ENCODE results near the gene NUB1.

Gene NUB1, protein sequence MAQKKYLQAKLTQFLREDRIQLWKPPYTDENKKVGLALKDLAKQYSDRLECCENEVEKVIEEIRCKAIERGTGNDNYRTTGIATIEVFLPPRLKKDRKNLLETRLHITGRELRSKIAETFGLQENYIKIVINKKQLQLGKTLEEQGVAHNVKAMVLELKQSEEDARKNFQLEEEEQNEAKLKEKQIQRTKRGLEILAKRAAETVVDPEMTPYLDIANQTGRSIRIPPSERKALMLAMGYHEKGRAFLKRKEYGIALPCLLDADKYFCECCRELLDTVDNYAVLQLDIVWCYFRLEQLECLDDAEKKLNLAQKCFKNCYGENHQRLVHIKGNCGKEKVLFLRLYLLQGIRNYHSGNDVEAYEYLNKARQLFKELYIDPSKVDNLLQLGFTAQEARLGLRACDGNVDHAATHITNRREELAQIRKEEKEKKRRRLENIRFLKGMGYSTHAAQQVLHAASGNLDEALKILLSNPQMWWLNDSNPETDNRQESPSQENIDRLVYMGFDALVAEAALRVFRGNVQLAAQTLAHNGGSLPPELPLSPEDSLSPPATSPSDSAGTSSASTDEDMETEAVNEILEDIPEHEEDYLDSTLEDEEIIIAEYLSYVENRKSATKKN

GRCh38 chr7:151341357-151342101 lies at the start of gene NUB1:
TSS of gene NUB1 (plus strand) at chr7:151341812. CDS start at chr7:151345350, 3,538 bp downstream.
- FAIRE-seq: no peak
- TF ChIP-seq, protein P1, sequence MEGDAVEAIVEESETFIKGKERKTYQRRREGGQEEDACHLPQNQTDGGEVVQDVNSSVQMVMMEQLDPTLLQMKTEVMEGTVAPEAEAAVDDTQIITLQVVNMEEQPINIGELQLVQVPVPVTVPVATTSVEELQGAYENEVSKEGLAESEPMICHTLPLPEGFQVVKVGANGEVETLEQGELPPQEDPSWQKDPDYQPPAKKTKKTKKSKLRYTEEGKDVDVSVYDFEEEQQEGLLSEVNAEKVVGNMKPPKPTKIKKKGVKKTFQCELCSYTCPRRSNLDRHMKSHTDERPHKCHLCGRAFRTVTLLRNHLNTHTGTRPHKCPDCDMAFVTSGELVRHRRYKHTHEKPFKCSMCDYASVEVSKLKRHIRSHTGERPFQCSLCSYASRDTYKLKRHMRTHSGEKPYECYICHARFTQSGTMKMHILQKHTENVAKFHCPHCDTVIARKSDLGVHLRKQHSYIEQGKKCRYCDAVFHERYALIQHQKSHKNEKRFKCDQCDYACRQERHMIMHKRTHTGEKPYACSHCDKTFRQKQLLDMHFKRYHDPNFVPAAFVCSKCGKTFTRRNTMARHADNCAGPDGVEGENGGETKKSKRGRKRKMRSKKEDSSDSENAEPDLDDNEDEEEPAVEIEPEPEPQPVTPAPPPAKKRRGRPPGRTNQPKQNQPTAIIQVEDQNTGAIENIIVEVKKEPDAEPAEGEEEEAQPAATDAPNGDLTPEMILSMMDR (IDR thresholded peaks at IDR 0.05; ENCODE audit: insufficient read depth, missing control alignments): no peak
- DNase-seq (ENCODE audit: insufficient read length, low spot score): peak; percentile 81

DNA sequence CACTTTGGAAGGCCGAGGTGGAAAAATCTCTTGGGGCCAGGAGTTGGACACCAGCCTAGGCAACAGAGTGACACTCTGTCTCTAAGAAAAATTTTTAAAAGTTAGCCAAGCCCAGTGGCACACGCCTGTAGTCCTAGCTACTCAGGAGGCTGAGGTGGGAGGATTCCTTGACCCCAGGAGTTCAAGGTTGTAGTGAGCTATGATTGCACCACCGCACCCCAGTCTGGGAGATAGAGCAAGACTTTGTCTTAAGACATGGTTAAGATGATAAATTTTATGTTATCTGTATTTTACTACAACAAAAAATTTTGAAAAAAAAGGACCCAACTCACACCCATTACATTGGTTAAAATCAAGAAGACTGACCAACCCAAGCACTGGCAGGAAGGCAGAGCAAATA lies 48.8 kb upstream of the NUB1 start:
- DNase-seq (ENCODE audit: insufficient read length, low spot score) (no peak), FAIRE-seq (no peak)
- TF ChIP-seq, protein P1 (IDR thresholded peaks at IDR 0.05; ENCODE audit: insufficient read depth, missing control alignments): no peak

GRCh38 chr7:151296202-151296992 lies 45.2 kb upstream of the NUB1 start:
- TF ChIP-seq, protein P1 (IDR thresholded peaks at IDR 0.05; ENCODE audit: insufficient read depth, missing control alignments): no peak
- no peak for DNase-seq (ENCODE audit: insufficient read length, low spot score)
- FAIRE-seq: no peak

DNA sequence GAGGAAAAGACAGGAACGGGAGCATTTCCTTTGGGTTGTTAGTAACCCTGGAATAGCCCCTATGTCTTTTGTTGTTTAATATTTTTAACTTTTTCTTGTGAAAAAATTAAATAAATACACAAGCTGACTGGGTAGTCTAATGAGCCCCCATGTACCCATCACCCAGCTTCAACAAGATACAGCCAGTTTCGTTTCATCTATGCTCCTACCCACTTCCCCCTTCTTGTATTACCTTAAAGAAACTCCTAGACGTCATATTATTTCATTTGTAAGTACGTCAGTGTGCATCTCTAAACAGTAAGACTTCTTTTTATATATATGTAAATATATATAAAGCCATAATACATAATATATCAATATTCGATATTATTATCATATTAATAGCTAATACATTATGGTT lies 42.8 kb upstream of the NUB1 start:
- TF ChIP-seq, protein P1 (IDR thresholded peaks at IDR 0.05; ENCODE audit: insufficient read depth, missing control alignments): no peak
- FAIRE-seq (no peak), DNase-seq (ENCODE audit: insufficient read length, low spot score) (no peak)

GRCh38 chr7:151299530-151299929 lies 42.1 kb upstream of the NUB1 start:
- FAIRE-seq: no peak
- TF ChIP-seq, protein P1 (IDR thresholded peaks at IDR 0.05; ENCODE audit: insufficient read depth, missing control alignments): no peak
- no peak for DNase-seq (ENCODE audit: insufficient read length, low spot score)

GRCh38 chr7:151299940-151300645 lies 41.5 kb upstream of the NUB1 start:
- FAIRE-seq (no peak), DNase-seq (ENCODE audit: insufficient read length, low spot score) (no peak)
- TF ChIP-seq, protein P1 (IDR thresholded peaks at IDR 0.05; ENCODE audit: insufficient read depth, missing control alignments): no peak

Measured in D721Med (cell line).